GM21526 (cell line): ENCODE data around the gene CHST11.
"Not testable (repeated sequence)": the region's sequence is repeated elsewhere in the genome, so short reads cannot be mapped to it uniquely, and the experiment has no call there.

Experiments used
- ATAC-seq: cut with Tn5 transposase; IDR thresholded peaks from one replicate; pipeline ENCODE4 v1.9.1; 2021; ENCODE audit warnings: moderate library complexity; ENCODE audit not compliant: unreplicated experiment, low FRiP score

The CHST11 gene

GRCh38 chr12:104547235-104547634, 90.5 kb downstream of the CHST11 start:
- no peak for ATAC-seq

GRCh38 chr12:104549815-104550480, 93.2 kb downstream of the CHST11 start:
- no peak for ATAC-seq

GRCh38 chr12:104551313-104551931, 94.7 kb downstream of the CHST11 start:
- no peak for ATAC-seq

GRCh38 chr12:104553421-104553820, 96.7 kb downstream of the CHST11 start:
- no peak for ATAC-seq

- no peak for ATAC-seq
These were observed 98.9 kb downstream of the CHST11 start for GRCh38 chr12:104555648-104556047.

GRCh38 chr12:104557488-104558195, 100.9 kb downstream of the CHST11 start:
- ATAC-seq: no peak

GRCh38 chr12:104560881-104561280, 104.1 kb downstream of the CHST11 start:
- ATAC-seq: no peak

GRCh38 chr12:104562763-104563162, 106.0 kb downstream of the CHST11 start:
- no peak for ATAC-seq

GRCh38 chr12:104564662-104565061, 107.9 kb downstream of the CHST11 start:
- ATAC-seq: not testable (repeated sequence)

GRCh38 chr12:104565606-104566243, 109.0 kb downstream of the CHST11 start:
- no peak for ATAC-seq

- no peak for ATAC-seq
These were observed 109.7 kb downstream of the CHST11 start for GRCh38 chr12:104566244-104566993.

- ATAC-seq: no peak
These were observed 111.2 kb downstream of the CHST11 start for GRCh38 chr12:104567832-104568486.

- ATAC-seq: no peak
These were observed 111.7 kb downstream of the CHST11 start for GRCh38 chr12:104568487-104568868.

- no peak for ATAC-seq
These were observed 112.2 kb downstream of the CHST11 start for GRCh38 chr12:104568935-104569334.

GRCh38 chr12:104569346-104570173, 112.8 kb downstream of the CHST11 start:
- ATAC-seq: peak; percentile 74

- peak; percentile 26 for ATAC-seq
These were observed 113.6 kb downstream of the CHST11 start for GRCh38 chr12:104570174-104570907.

- no peak for ATAC-seq
These were observed 114.6 kb downstream of the CHST11 start for GRCh38 chr12:104571328-104571727.

- ATAC-seq: not testable (repeated sequence)
These were observed 117.6 kb downstream of the CHST11 start for GRCh38 chr12:104574353-104574752.
